SK-N-SH (cell line): ENCODE data around the gene MAP2. TPM values are rescaled to one million over a fixed set of nuclear protein-coding genes. Genes with fewer than 3 reads are reported as not detected.

Source experiments
- EP300 ChIP-seq, 2 experiments: IDR thresholded peaks; 2 replicates each; pipeline versions ENCODE4 v1.4.0 to v1.6.1; 2012; ENCODE audit warnings: borderline replicate concordance in 1 of 2, low read depth in 1 of 2, low read length in 1 of 2
- EZH2phosphoT487 ChIP-seq: fragments of 200-600 bp; sonication (generic); IDR thresholded peaks from 2 replicates; pipeline ENCODE4 v1.6.1; 2017; ENCODE audit warnings: low read depth, mixed run types, mild to moderate bottlenecking, antibody characterized with exemption, moderate library complexity, borderline replicate concordance
- FOXM1 ChIP-seq: IDR thresholded peaks from 2 replicates; pipeline ENCODE4 v1.4.0; 2012; ENCODE audit warnings: low read depth, mild to moderate bottlenecking
- GABPA ChIP-seq: IDR thresholded peaks from 2 replicates; pipeline ENCODE4 v1.4.0; 2012; ENCODE audit warnings: low read depth, mild to moderate bottlenecking
- GATA2 ChIP-seq: sonication (generic); formaldehyde crosslinking; IDR thresholded peaks from 2 replicates; pipeline ENCODE4 v1.5.0; 2020; ENCODE audit warnings: mild to moderate bottlenecking, missing genetic modification reagents
- JUND ChIP-seq: IDR thresholded peaks from 2 replicates; pipeline ENCODE4 v1.4.0; 2012
- MEF2A ChIP-seq: IDR thresholded peaks from 2 replicates; pipeline ENCODE4 v1.4.0; 2012; ENCODE audit warnings: low read depth, borderline replicate concordance
- NFIC ChIP-seq: IDR thresholded peaks from 2 replicates; pipeline ENCODE4 v1.4.0; 2012; ENCODE audit warnings: borderline replicate concordance
- RCOR1 ChIP-seq: fragments of 150-350 bp; IDR thresholded peaks from 2 replicates; pipeline ENCODE4 v1.6.1; 2017; ENCODE audit warnings: antibody characterized with exemption, low read length
- RFX5 ChIP-seq: IDR thresholded peaks from 2 replicates; pipeline ENCODE4 v1.6.1; 2012; ENCODE audit warnings: mild to moderate bottlenecking, improper control_type of control experiment, low read length
- SMC3 ChIP-seq: IDR thresholded peaks from 2 replicates; pipeline ENCODE4 v1.6.1; 2012; ENCODE audit warnings: low read depth, low read length, improper control_type of control experiment
- TAF1 ChIP-seq: IDR thresholded peaks from 2 replicates; pipeline ENCODE4 v1.6.1; 2012; ENCODE audit warnings: low read depth, mild to moderate bottlenecking, low read length, moderate library complexity, borderline replicate concordance
- polyA plus RNA-seq, 3 experiments: library from polyadenylated mRNA; depleted of rRNA; stranded (reverse); fragments of >200 nt; gene quantifications; 2 replicates each; pipeline ENCODE4 v1.2.3, GENCODE V29; 2012
- TF ChIP-seq, protein P1 (sequence below): IDR thresholded peaks from 2 replicates; pipeline ENCODE4 v1.4.0; 2012; ENCODE audit warnings: low read depth, borderline replicate concordance
- TF ChIP-seq, protein P2 (sequence below): IDR thresholded peaks from 2 replicates; pipeline ENCODE4 v1.4.0; 2012; ENCODE audit warnings: low read depth
- TF ChIP-seq, protein P3 (sequence below): IDR thresholded peaks from 2 replicates; pipeline ENCODE4 v1.4.0; 2012; ENCODE audit warnings: low read depth, borderline replicate concordance
- TF ChIP-seq, protein P4 (sequence below): IDR thresholded peaks from 2 replicates; pipeline ENCODE4; 2012
- TF ChIP-seq, protein P5 (sequence below): fragments of 150-350 bp; IDR thresholded peaks from 2 replicates; pipeline ENCODE4 v1.6.1; 2017; ENCODE audit warnings: antibody characterized with exemption, low read length, low read depth, borderline replicate concordance

Gene MAP2
- polyA plus RNA-seq, 1 of the 3 experiments (the other 2 are of a cell fraction), result 7.8 TPM

DNA sequence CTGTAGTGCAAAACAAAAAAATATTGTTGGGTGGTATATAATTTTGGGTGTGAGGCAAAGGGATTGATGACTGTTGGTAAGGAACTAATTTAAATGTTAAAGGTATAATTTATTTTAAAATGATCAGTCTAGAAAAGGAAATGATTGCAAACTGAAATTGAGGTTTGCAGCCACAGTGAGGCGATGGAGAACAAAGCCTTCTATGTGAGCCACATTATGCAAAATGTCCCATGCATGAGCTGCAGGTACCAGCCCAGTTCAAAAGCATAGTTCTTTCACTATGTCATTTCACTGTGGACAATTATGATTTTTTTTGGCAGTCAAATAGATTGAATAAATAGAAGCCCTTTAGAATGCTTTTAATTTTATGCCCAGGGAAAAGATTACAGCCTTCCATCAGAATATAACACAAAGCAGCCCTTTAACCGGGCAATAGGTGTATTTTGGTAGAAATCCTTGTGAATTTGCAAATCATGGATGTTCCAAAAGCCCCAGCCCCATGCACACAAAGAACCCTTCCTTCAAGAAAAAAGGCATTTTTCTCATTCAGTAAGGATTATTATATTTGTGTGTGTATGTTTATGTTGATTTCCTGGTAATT, 1.7 kb downstream of the MAP2 start (continued):
- TF ChIP-seq, protein P1, sequence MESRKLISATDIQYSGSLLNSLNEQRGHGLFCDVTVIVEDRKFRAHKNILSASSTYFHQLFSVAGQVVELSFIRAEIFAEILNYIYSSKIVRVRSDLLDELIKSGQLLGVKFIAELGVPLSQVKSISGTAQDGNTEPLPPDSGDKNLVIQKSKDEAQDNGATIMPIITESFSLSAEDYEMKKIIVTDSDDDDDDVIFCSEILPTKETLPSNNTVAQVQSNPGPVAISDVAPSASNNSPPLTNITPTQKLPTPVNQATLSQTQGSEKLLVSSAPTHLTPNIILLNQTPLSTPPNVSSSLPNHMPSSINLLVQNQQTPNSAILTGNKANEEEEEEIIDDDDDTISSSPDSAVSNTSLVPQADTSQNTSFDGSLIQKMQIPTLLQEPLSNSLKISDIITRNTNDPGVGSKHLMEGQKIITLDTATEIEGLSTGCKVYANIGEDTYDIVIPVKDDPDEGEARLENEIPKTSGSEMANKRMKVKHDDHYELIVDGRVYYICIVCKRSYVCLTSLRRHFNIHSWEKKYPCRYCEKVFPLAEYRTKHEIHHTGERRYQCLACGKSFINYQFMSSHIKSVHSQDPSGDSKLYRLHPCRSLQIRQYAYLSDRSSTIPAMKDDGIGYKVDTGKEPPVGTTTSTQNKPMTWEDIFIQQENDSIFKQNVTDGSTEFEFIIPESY, result no peak
- TF ChIP-seq JUND (no peak), GABPA (no peak), RFX5 (no peak), NFIC (no peak), GATA2 (no peak), EZH2phosphoT487 (no peak), TAF1 (no peak), MEF2A (no peak), EP300 (IDR thresholded peaks at IDR 0.05; ENCODE audit: borderline replicate concordance in 1 of 2, low read depth in 1 of 2, low read length in 1 of 2) (no peak), SMC3 (peak; percentile 80), RCOR1 (no peak), FOXM1 (no peak)
- TF ChIP-seq, protein P2, sequence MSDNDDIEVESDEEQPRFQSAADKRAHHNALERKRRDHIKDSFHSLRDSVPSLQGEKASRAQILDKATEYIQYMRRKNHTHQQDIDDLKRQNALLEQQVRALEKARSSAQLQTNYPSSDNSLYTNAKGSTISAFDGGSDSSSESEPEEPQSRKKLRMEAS, result no peak
- TF ChIP-seq, protein P3, sequence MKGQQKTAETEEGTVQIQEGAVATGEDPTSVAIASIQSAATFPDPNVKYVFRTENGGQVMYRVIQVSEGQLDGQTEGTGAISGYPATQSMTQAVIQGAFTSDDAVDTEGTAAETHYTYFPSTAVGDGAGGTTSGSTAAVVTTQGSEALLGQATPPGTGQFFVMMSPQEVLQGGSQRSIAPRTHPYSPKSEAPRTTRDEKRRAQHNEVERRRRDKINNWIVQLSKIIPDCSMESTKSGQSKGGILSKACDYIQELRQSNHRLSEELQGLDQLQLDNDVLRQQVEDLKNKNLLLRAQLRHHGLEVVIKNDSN, result no peak
- TF ChIP-seq, protein P4, sequence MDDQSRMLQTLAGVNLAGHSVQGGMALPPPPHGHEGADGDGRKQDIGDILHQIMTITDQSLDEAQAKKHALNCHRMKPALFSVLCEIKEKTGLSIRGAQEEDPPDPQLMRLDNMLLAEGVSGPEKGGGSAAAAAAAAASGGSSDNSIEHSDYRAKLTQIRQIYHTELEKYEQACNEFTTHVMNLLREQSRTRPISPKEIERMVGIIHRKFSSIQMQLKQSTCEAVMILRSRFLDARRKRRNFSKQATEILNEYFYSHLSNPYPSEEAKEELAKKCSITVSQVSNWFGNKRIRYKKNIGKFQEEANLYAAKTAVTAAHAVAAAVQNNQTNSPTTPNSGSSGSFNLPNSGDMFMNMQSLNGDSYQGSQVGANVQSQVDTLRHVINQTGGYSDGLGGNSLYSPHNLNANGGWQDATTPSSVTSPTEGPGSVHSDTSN, result no peak
- TF ChIP-seq, protein P5, sequence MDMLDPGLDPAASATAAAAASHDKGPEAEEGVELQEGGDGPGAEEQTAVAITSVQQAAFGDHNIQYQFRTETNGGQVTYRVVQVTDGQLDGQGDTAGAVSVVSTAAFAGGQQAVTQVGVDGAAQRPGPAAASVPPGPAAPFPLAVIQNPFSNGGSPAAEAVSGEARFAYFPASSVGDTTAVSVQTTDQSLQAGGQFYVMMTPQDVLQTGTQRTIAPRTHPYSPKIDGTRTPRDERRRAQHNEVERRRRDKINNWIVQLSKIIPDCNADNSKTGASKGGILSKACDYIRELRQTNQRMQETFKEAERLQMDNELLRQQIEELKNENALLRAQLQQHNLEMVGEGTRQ, result no peak
